H1 (cell line): ENCODE results near the gene CDCP1.

Source experiments
- CHD1 ChIP-seq: IDR thresholded peaks from 2 replicates; pipeline ENCODE4 v1.6.1; 2012; ENCODE audit warnings: low read depth, low read length, improper control_type of control experiment
- CTCF ChIP-seq, 3 experiments: IDR thresholded peaks; 1 replicate in 2 of 3; 2 replicates in 1 of 3; pipeline versions ENCODE4 v1.5.1 to v1.6.1; 2011; ENCODE audit warnings: low read length in 3 of 3, mild to moderate bottlenecking in 3 of 3, inconsistent platforms in 2 of 3, low read depth in 1 of 3, moderate library complexity in 1 of 3; ENCODE audit not compliant: insufficient read depth in 1 of 3; ENCODE audit errors: control extremely low read depth in 1 of 3
- EZH2 ChIP-seq: fragments of 200-600 bp; sonication (generic); IDR thresholded peaks from 2 replicates; pipeline ENCODE4 v1.7.1; 2012; ENCODE audit warnings: low read depth, mild to moderate bottlenecking, moderate library complexity, low read length, inconsistent platforms; ENCODE audit not compliant: severe bottlenecking
- KDM1A ChIP-seq: fragments of 200-600, 300-600 bp; sonication (generic); IDR thresholded peaks from 2 replicates; pipeline ENCODE4 v1.7.1; 2016; ENCODE audit warnings: mild to moderate bottlenecking, low read length, borderline replicate concordance
- NRF1 ChIP-seq: IDR thresholded peaks from 2 replicates; pipeline ENCODE4 v1.6.1; 2011; ENCODE audit warnings: mild to moderate bottlenecking, low read depth, low read length, improper control_type of control experiment
- POLR2A ChIP-seq, 2 experiments: IDR thresholded peaks; 1 replicate in 1 of 2; 2 replicates in 1 of 2; pipeline ENCODE4 v1.6.1; 2011; ENCODE audit warnings: low read depth in 2 of 2, low read length in 2 of 2, mild to moderate bottlenecking in 2 of 2; ENCODE audit errors: control extremely low read depth in 1 of 2
- POLR2AphosphoS5 ChIP-seq: IDR thresholded peaks from 2 replicates; pipeline ENCODE4 v1.6.1; 2011; ENCODE audit warnings: low read depth, low read length
- RBBP5 ChIP-seq: IDR thresholded peaks from 2 replicates; pipeline ENCODE4 v1.7.1; 2012; ENCODE audit warnings: low read depth, mild to moderate bottlenecking, inconsistent platforms, low read length, moderate library complexity, borderline replicate concordance
- SIN3A ChIP-seq, 2 experiments: IDR thresholded peaks in 1 of 2; conservative IDR thresholded peaks in 1 of 2; 2 replicates each; pipeline ENCODE4 v1.6.1; 2011 to 2012; ENCODE audit warnings: low read length in 2 of 2, improper control_type of control experiment in 1 of 2, low read depth in 1 of 2, mild to moderate bottlenecking in 1 of 2
- SIX5 ChIP-seq: IDR thresholded peaks from 2 replicates; pipeline ENCODE4 v1.6.1; 2011; ENCODE audit warnings: mild to moderate bottlenecking, low read depth, low read length
- SUZ12 ChIP-seq: fragments of 200-600 bp; sonication (generic); IDR thresholded peaks from 2 replicates; pipeline ENCODE4 v1.6.1; 2012; ENCODE audit warnings: mild to moderate bottlenecking, inconsistent platforms, low read length, moderate library complexity, mixed read lengths
- USF2 ChIP-seq: IDR thresholded peaks from 2 replicates; pipeline ENCODE4 v1.6.1; 2011; ENCODE audit warnings: low read length, improper control_type of control experiment

- TF ChIP-seq CHD1, result no peak
- no peak for TF ChIP-seq NRF1
- TF ChIP-seq CTCF (IDR thresholded peaks at IDR 0.05; ENCODE audit: control extremely low read depth in 1 of 3, insufficient read depth in 1 of 3, low read depth in 1 of 3, low read length in 3 of 3), result no peak
- no peak for TF ChIP-seq SUZ12
- no peak for TF ChIP-seq SIN3A (conservative IDR thresholded peaks at IDR 0.05 in 1 of 2, IDR thresholded peaks at IDR 0.05 in 1 of 2; ENCODE audit: low read depth in 1 of 2, low read length in 2 of 2)
- no peak for TF ChIP-seq POLR2AphosphoS5
- TF ChIP-seq RBBP5, result no peak
- TF ChIP-seq POLR2A (IDR thresholded peaks at IDR 0.05; ENCODE audit: control extremely low read depth in 1 of 2, low read depth in 2 of 2, low read length in 2 of 2), result no peak
- no peak for TF ChIP-seq SIX5
- TF ChIP-seq KDM1A, result no peak
- no peak for TF ChIP-seq EZH2
- no peak for TF ChIP-seq USF2
Observed at GRCh38 chr3:45060165-45060892, 85.8 kb downstream of the CDCP1 start.
